Right lobe of liver (tissue), 4 donors: ENCODE measurements around the gene NFIL3.

Experiments
- CTCF ChIP-seq, 4 donors: fragments of 200-600 bp in 3 of 4; fragments of 450-650 bp in 1 of 4; IDR thresholded peaks; one replicate each; pipeline versions ENCODE4 v1.5.1 to v1.8.0; 2016 to 2022; ENCODE audit warnings: antibody characterized with exemption in 4 of 4, mild to moderate bottlenecking in 2 of 4
- POLR2A ChIP-seq: fragments of 450-650 bp; IDR thresholded peaks from one replicate; pipeline ENCODE4 v1.6.1; 2017; ENCODE audit warnings: antibody characterized with exemption, mild to moderate bottlenecking
- donor health status: DM: no; HTN: no; CAD: no.
- donor health status: DM: no; HTN: no; CAD: no.
- donor health status: DM: no; HTN: yes; CAD: no.

- TF ChIP-seq CTCF (IDR thresholded peaks at IDR 0.05): no peak
- TF ChIP-seq POLR2A: no peak
Measured at GRCh38 chr9:91371894-91372293, 51.7 kb downstream of the NFIL3 start.
